IMR-90 (cell line): ENCODE results near the gene STRADA. TPM values are rescaled to one million over a fixed set of nuclear protein-coding genes. Genes with fewer than 3 reads are reported as not detected.

Source experiments
- ATAC-seq: fragments of 200-7000 bp; cut with Tn5 transposase; 2 replicates; pipeline ENCODE4 v1.9.1; 2020; ENCODE audit warnings: low read depth, mild to moderate bottlenecking, moderate library complexity
- BruUV-seq: library from RNA; stranded (reverse); fragments of 400-500 nt; replicated peaks from 2 replicates; lab custom pipeline; 2021; lab: Mats Ljungman, UMichigan
- CTCF ChIA-PET: fragments of 300-600 bp; formaldehyde crosslinking; extraction: SDS; loops from one replicate; lab custom pipeline; 2021; ENCODE audit warnings: antibody characterized with exemption; lab: Yijun Ruan, JAX
- POLR2A ChIA-PET: fragments of 300-600 bp; sonication (Branson Sonifier 250); formaldehyde crosslinking; loops from one replicate; lab custom pipeline; 2022; ENCODE audit warnings: antibody characterized with exemption; ENCODE audit not compliant: unreplicated experiment; lab: Charles Lee
- DNase-seq: peaks from one replicate; pipeline ENCODE4 v3.0.0; 2013
- H2AFZ ChIP-seq: replicated peaks from 2 replicates; pipeline ENCODE3; 2013; ENCODE audit warnings: low read length, mild to moderate bottlenecking; ENCODE audit not compliant: poor library complexity
- H2AK5ac ChIP-seq: 2 replicates; pipeline ENCODE4 v1.6.1; 2013; ENCODE audit warnings: low read depth, low read length, inconsistent platforms
- H2AK9ac ChIP-seq: replicated peaks from 2 replicates; pipeline ENCODE3; 2013; ENCODE audit warnings: mild to moderate bottlenecking, low read depth, low read length, moderate library complexity; ENCODE audit not compliant: poor library complexity
- H2BK120ac ChIP-seq: 2 replicates; pipeline ENCODE4 v1.6.1; 2013; ENCODE audit warnings: low read depth, low read length, inconsistent platforms
- H2BK15ac ChIP-seq: 3 replicates; pipeline ENCODE4 v1.6.1; 2013; ENCODE audit warnings: low read depth, low read length, inconsistent platforms
- H2BK20ac ChIP-seq: 2 replicates; pipeline ENCODE4 v1.6.1; 2013; ENCODE audit warnings: low read depth, mild to moderate bottlenecking, inconsistent platforms, low read length, moderate library complexity
- H2BK5ac ChIP-seq: 2 replicates; pipeline ENCODE4 v1.6.1; 2013; ENCODE audit warnings: mild to moderate bottlenecking, low read depth, low read length, inconsistent platforms; ENCODE audit not compliant: poor library complexity, severe bottlenecking
- H3K14ac ChIP-seq: replicated peaks from 2 replicates; pipeline ENCODE4 v1.6.1; 2013; ENCODE audit warnings: low read depth, low read length, inconsistent platforms
- H3K18ac ChIP-seq: 2 replicates; pipeline ENCODE4 v1.6.1; 2013; ENCODE audit warnings: low read depth, low read length, control low read depth
- H3K23ac ChIP-seq: 2 replicates; pipeline ENCODE4 v1.6.1; 2013; ENCODE audit warnings: low read depth, low read length, inconsistent platforms
- H3K27ac ChIP-seq: 2 replicates; pipeline ENCODE4 v1.5.1; 2013; ENCODE audit warnings: mild to moderate bottlenecking, control low read depth, low read length; ENCODE audit not compliant: insufficient read depth
- H3K27me3 ChIP-seq: 2 replicates; pipeline ENCODE4 v1.6.1; 2013; ENCODE audit warnings: low read length; ENCODE audit not compliant: control insufficient read depth, insufficient read depth
- H3K36me3 ChIP-seq: 2 replicates; pipeline ENCODE4 v1.6.1; 2013; ENCODE audit warnings: low read length, mixed read lengths; ENCODE audit not compliant: control insufficient read depth, insufficient read depth
- H3K4ac ChIP-seq: 2 replicates; pipeline ENCODE4 v1.6.1; 2013; ENCODE audit warnings: low read depth, low read length, inconsistent platforms
- H3K4me1 ChIP-seq: 2 replicates; pipeline ENCODE4 v1.6.1; 2013; ENCODE audit warnings: low read length, mixed read lengths; ENCODE audit not compliant: control insufficient read depth, insufficient read depth
- H3K4me2 ChIP-seq: 2 replicates; pipeline ENCODE4 v1.6.1; 2013; ENCODE audit warnings: low read depth, mild to moderate bottlenecking, control low read depth, low read length, moderate library complexity
- H3K4me3 ChIP-seq: 2 replicates; pipeline ENCODE4 v1.5.1; 2013; ENCODE audit warnings: low read depth, mild to moderate bottlenecking, control low read depth, low read length, moderate library complexity; ENCODE audit not compliant: insufficient read depth
- H3K56ac ChIP-seq: 2 replicates; pipeline ENCODE4 v1.6.1; 2013; ENCODE audit warnings: low read length, inconsistent platforms; ENCODE audit not compliant: insufficient read depth; ENCODE audit errors: extremely low read depth
- H3K79me1 ChIP-seq, 2 experiments: 2 replicates each; pipeline ENCODE4 v1.6.1; 2013; ENCODE audit warnings: low read length in 2 of 2, inconsistent platforms in 1 of 2, low read depth in 1 of 2
- H3K9ac ChIP-seq: 2 replicates; pipeline ENCODE4 v1.6.1; 2013; ENCODE audit warnings: low read depth, low read length, control low read depth
- H3K9me1 ChIP-seq: 2 replicates; pipeline ENCODE4 v1.6.1; 2013; ENCODE audit warnings: low read length, inconsistent platforms; ENCODE audit not compliant: insufficient read depth
- H3K9me3 ChIP-seq: 2 replicates; pipeline ENCODE4 v1.6.1; 2013; ENCODE audit warnings: low read length; ENCODE audit not compliant: control insufficient read depth, insufficient read depth
- H4K20me1 ChIP-seq: 2 replicates; pipeline ENCODE4 v1.6.1; 2013; ENCODE audit warnings: low read length, inconsistent platforms; ENCODE audit not compliant: insufficient read depth
- H4K5ac ChIP-seq: 2 replicates; pipeline ENCODE4 v1.6.1; 2013; ENCODE audit warnings: mild to moderate bottlenecking, low read depth, low read length, control low read depth
- H4K8ac ChIP-seq, 2 experiments: 2 replicates each; pipeline ENCODE4 v1.6.1; 2013; ENCODE audit warnings: low read depth in 2 of 2, low read length in 2 of 2, control low read depth in 1 of 2, inconsistent platforms in 1 of 2
- H4K91ac ChIP-seq: 2 replicates; pipeline ENCODE4 v1.6.1; 2013; ENCODE audit warnings: low read depth, low read length, inconsistent platforms; ENCODE audit not compliant: insufficient read depth
- BHLHE40 ChIP-seq: fragments of 150-350 bp; IDR thresholded peaks from 2 replicates; pipeline ENCODE4 v1.6.1; 2016; ENCODE audit warnings: mild to moderate bottlenecking, low read depth, low read length
- CEBPB ChIP-seq: IDR thresholded peaks from 2 replicates; pipeline ENCODE4 v1.6.1; 2012; ENCODE audit warnings: low read depth, low read length, improper control_type of control experiment
- CHD1 ChIP-seq: IDR thresholded peaks from 2 replicates; pipeline ENCODE4 v1.6.1; 2012; ENCODE audit warnings: low read depth, low read length, improper control_type of control experiment
- CTCF ChIP-seq: conservative IDR thresholded peaks from 2 replicates; pipeline ENCODE4 v1.5.1; 2012; ENCODE audit warnings: mild to moderate bottlenecking, low read depth, low read length, improper control_type of control experiment
- MAFK ChIP-seq: IDR thresholded peaks from 2 replicates; pipeline ENCODE4 v1.6.1; 2012; ENCODE audit warnings: low read depth, low read length, improper control_type of control experiment
- MAZ ChIP-seq: IDR thresholded peaks from 2 replicates; pipeline ENCODE4 v1.6.1; 2012; ENCODE audit warnings: low read depth, mild to moderate bottlenecking, low read length, improper control_type of control experiment, moderate library complexity, borderline replicate concordance
- MXI1 ChIP-seq: IDR thresholded peaks from 2 replicates; pipeline ENCODE4 v1.6.1; 2012; ENCODE audit warnings: low read depth, mild to moderate bottlenecking, low read length, moderate library complexity, borderline replicate concordance
- POLR2A ChIP-seq: IDR thresholded peaks from 2 replicates; pipeline ENCODE4 v1.6.1; 2012; ENCODE audit warnings: mild to moderate bottlenecking, low read depth, low read length
- RAD21 ChIP-seq: IDR thresholded peaks from 2 replicates; pipeline ENCODE4 v1.6.1; 2012; ENCODE audit warnings: low read length, improper control_type of control experiment
- RCOR1 ChIP-seq: IDR thresholded peaks from 2 replicates; pipeline ENCODE4 v1.6.1; 2012; ENCODE audit warnings: mild to moderate bottlenecking, low read length, improper control_type of control experiment; ENCODE audit not compliant: insufficient replicate concordance
- RFX5 ChIP-seq: IDR thresholded peaks from 2 replicates; pipeline ENCODE4 v1.8.0; 2012; ENCODE audit warnings: low read depth, mild to moderate bottlenecking, low read length, moderate library complexity
- SMC3 ChIP-seq: fragments of 150-350 bp; IDR thresholded peaks from 2 replicates; pipeline ENCODE4 v1.6.1; 2016; ENCODE audit warnings: low read depth, mild to moderate bottlenecking, antibody characterized with exemption, low read length, moderate library complexity
- WGBS, 2 experiments: methylation state at CpG; one replicate each; pipeline versions ENCODE4 v1.1.5 to v1.1.7; 2013; ENCODE audit warnings: missing lambda C conversion rate in 2 of 2; ENCODE audit not compliant: insufficient read length in 1 of 2; ENCODE audit errors: extremely low coverage in 2 of 2; 5-methylcytosine and 5-hydroxymethylcytosine counted together
- dilution Hi-C: fragments of 300-500 bp; cut with HindIII; formaldehyde crosslinking; loops from one replicate; pipeline ENCODE4 v1.14.3; 2018; ENCODE audit warnings: low sequenced_read_pairs; ENCODE audit not compliant: unreplicated experiment
- in situ Hi-C: fragments of 300-500 bp; cut with MboI; formaldehyde crosslinking; loops from 3 replicates; pipeline ENCODE4 v1.14.3; 2019; ENCODE audit warnings: low sequenced_read_pairs, inconsistent platforms, mixed read lengths
- intact Hi-C: fragments of 100-400 bp; cut with micrococcal nuclease; formaldehyde crosslinking; loops from 2 replicates; pipeline ENCODE4 v1.10.0; 2022
- polyA plus RNA-seq, 3 experiments: library from polyadenylated mRNA; depleted of rRNA; stranded (reverse); fragments of >200 nt; gene quantifications; 2 replicates each; pipeline ENCODE4 v1.2.3, GENCODE V29; 2012; ENCODE audit warnings: low replicate concordance in 1 of 3
- total RNA-seq: library from RNA; depleted of rRNA; stranded (reverse); fragments of >200 nt; gene quantifications from 2 replicates; pipeline ENCODE4 v1.2.3, GENCODE V29; 2012

Gene STRADA
- total and polyA plus RNA-seq, 2 of the 4 experiments (the other 2 are of a cell fraction): 19.9 to 30.9 TPM

DNA sequence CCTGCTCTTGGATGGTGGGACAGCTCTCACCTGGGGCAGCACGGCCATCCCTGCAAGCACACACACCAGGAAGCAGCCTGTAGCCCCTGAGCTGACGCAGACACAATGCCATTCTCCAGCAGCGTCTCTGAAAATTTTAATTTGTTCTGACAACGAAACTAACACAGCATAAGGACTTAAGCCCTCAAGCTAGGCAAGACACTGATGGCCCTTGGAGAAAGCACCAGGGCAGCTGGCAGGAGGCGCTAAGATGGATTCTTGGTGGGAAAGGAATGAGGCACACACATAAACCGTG, 38.9 kb downstream of the STRADA start:
- no peak overlapping the region for H2BK20ac ChIP-seq
- peaks cover 33% of the 10 kb centered on the region for H3K36me3 ChIP-seq
- peaks cover 0 to 27% of the 10 kb centered on the region in 2 experiments; a peak in 2 of 4 replicates for H3K79me1 ChIP-seq
- no peak overlapping the region for H2AK9ac ChIP-seq
- in situ Hi-C loops: no loop called here
- dilution Hi-C loops: no loop called here
- no TSS peak for BruUV-seq
- H3K9ac ChIP-seq: no peak overlapping the region
- DNase-seq (no peak), ATAC-seq (no peak)
- H3K4me2 ChIP-seq: no peak overlapping the region
- no peak overlapping the region for H3K18ac ChIP-seq
- H2BK5ac ChIP-seq: no peak overlapping the region
- no peak overlapping the region for H3K27ac ChIP-seq
- H3K23ac ChIP-seq: no peak overlapping the region
- H4K20me1 ChIP-seq: no peaks in the 10 kb centered on the region
- no peak overlapping the region for H2BK120ac ChIP-seq
- H4K5ac ChIP-seq: no peak overlapping the region
- ChIA-PET POLR2A (interaction anchor here (0.6 kb wide), 1 partner anchor 204 kb away, joined by 3 read pairs; no protein-coding TSS in a partner anchor), CTCF (no interaction called here)
- H2AFZ ChIP-seq: no peak overlapping the region
- no peak overlapping the region for H3K14ac ChIP-seq
- no peaks in the 10 kb centered on the region for H3K27me3 ChIP-seq
- H3K4ac ChIP-seq: no peak overlapping the region
- H2AK5ac ChIP-seq: no peak overlapping the region
- H3K4me1 ChIP-seq: no peaks in the 10 kb centered on the region
- H4K91ac ChIP-seq: no peak overlapping the region
- WGBS, 2 experiments: 40% methylated on average over 1 of the region's 6 CpGs; no CpG with 5 or more reads in 1 of the 2 experiments
- no peak for TF ChIP-seq CEBPB
- TF ChIP-seq POLR2A: no peak
- TF ChIP-seq SMC3: no peak
- TF ChIP-seq RFX5: no peak
- no peak for TF ChIP-seq MXI1
- TF ChIP-seq MAZ: no peak
- no peak for TF ChIP-seq MAFK
- TF ChIP-seq BHLHE40: no peak
- no peak for TF ChIP-seq RCOR1
- no peak for TF ChIP-seq CHD1
- no peak for TF ChIP-seq CTCF
- TF ChIP-seq RAD21: no peak
- intact Hi-C loops: no loop called here
- H3K9me3 ChIP-seq: no peaks in the 10 kb centered on the region
- H3K56ac ChIP-seq: no peak overlapping the region
- H4K8ac ChIP-seq: no peak overlapping the region
- no peak overlapping the region for H2BK15ac ChIP-seq
- H3K9me1 ChIP-seq: no peaks in the 10 kb centered on the region
- no peak overlapping the region for H3K4me3 ChIP-seq
